OCI-LY7 (cell line): Measurements from ENCODE around the gene SMIM31.

ENCODE experiments used
- EZH2phosphoT487 ChIP-seq: fragments of 200-600 bp; sonication (generic); IDR thresholded peaks from 2 replicates; pipeline ENCODE4 v1.6.1; 2018; ENCODE audit warnings: low read depth, borderline replicate concordance, mild to moderate bottlenecking, mixed run types, antibody characterized with exemption, low read length, moderate library complexity, mixed read lengths
- TF ChIP-seq, protein P1 (sequence below): fragments of 200-600 bp; sonication (generic); conservative IDR thresholded peaks from 2 replicates; pipeline ENCODE4 v1.5.1; 2014; ENCODE audit warnings: mild to moderate bottlenecking, antibody characterized with exemption, low read length, moderate library complexity, mixed read lengths

DNA sequence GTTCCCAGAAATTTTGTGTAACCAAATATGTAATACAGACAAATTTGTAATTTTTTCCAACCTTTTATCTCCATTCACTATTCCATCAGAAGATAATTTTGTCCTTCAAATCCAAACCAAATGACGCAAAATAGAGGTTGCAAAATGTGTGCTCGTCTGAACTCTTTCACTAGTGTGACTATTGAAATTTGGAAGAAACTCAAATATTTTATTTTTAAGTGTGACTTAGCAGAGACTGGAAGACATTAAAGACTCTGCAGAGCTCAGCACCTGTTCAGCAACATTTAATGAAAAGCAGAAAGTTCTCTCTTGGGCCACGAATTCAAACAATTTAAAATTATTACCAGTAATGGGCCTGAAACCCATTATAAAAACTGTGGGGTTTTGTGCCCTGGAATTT is 93.1 kb downstream of the SMIM31 start:
- no peak for TF ChIP-seq EZH2phosphoT487
- TF ChIP-seq, protein P1, sequence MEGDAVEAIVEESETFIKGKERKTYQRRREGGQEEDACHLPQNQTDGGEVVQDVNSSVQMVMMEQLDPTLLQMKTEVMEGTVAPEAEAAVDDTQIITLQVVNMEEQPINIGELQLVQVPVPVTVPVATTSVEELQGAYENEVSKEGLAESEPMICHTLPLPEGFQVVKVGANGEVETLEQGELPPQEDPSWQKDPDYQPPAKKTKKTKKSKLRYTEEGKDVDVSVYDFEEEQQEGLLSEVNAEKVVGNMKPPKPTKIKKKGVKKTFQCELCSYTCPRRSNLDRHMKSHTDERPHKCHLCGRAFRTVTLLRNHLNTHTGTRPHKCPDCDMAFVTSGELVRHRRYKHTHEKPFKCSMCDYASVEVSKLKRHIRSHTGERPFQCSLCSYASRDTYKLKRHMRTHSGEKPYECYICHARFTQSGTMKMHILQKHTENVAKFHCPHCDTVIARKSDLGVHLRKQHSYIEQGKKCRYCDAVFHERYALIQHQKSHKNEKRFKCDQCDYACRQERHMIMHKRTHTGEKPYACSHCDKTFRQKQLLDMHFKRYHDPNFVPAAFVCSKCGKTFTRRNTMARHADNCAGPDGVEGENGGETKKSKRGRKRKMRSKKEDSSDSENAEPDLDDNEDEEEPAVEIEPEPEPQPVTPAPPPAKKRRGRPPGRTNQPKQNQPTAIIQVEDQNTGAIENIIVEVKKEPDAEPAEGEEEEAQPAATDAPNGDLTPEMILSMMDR = no peak
